Common myeloid progenitor, CD34-positive (primary cell): Measurements from ENCODE around the gene PRKCB.
A peak's percentile ranks its signal among the peaks of the same experiment; 100 is the strongest.

Experiments
- CTCF ChIA-PET: fragments of 350-600 bp; sonication (Branson Sonifier 250); formaldehyde crosslinking; loops from one replicate; lab custom pipeline; 2021; ENCODE audit warnings: antibody characterized with exemption; lab: Charles Lee
- POLR2A ChIA-PET: fragments of 350-600 bp; sonication (Branson Sonifier 250); formaldehyde crosslinking; loops from one replicate; lab custom pipeline; 2021; ENCODE audit warnings: antibody characterized with exemption; lab: Charles Lee
- DNase-seq, 3 donors: peaks; one replicate each; pipeline versions ENCODE4 v3.0.0 to v3.0.0-alpha.2; 2013
- H3K27ac ChIP-seq, 2 experiments: 1 replicate in 1 of 2; 2 replicates in 1 of 2; pipeline ENCODE4 v1.7.0; 2013; ENCODE audit warnings: inconsistent platforms in 2 of 2, low read length in 2 of 2, mild to moderate bottlenecking in 2 of 2, low read depth in 1 of 2, moderate library complexity in 1 of 2; ENCODE audit not compliant: severe bottlenecking in 2 of 2, insufficient read depth in 1 of 2, poor library complexity in 1 of 2
- H3K27me3 ChIP-seq, 5 experiments: replicated peaks in 2 of 5; 1 replicate in 3 of 5; 2 replicates in 2 of 5; pipeline versions ENCODE4 v1.6.1 to v1.7.0; 2013; ENCODE audit warnings: low read length in 4 of 5, mild to moderate bottlenecking in 2 of 5, moderate library complexity in 2 of 5, inconsistent platforms in 1 of 5; ENCODE audit not compliant: insufficient read depth in 5 of 5, control insufficient read depth in 4 of 5
- H3K36me3 ChIP-seq, 4 experiments: 1 replicate in 2 of 4; 2 replicates in 2 of 4; pipeline versions ENCODE4 v1.6.1 to v1.7.0; 2013; ENCODE audit warnings: low read length in 3 of 4, control low read depth in 1 of 4, mild to moderate bottlenecking in 1 of 4; ENCODE audit not compliant: control insufficient read depth in 4 of 4, insufficient read depth in 4 of 4
- H3K4me1 ChIP-seq, 4 experiments: 1 replicate in 3 of 4; 2 replicates in 1 of 4; pipeline versions ENCODE4 v1.6.1 to v1.7.1; 2013; ENCODE audit warnings: low read length in 3 of 4, mild to moderate bottlenecking in 3 of 4, control low read depth in 1 of 4, inconsistent platforms in 1 of 4, moderate library complexity in 1 of 4; ENCODE audit not compliant: control insufficient read depth in 4 of 4, insufficient read depth in 4 of 4; ENCODE audit errors: control extremely low read depth in 1 of 4
- H3K4me3 ChIP-seq, 7 experiments: 1 replicate in 4 of 7; 2 replicates in 3 of 7; pipeline versions ENCODE4 v1.5.1 to v1.7.0; 2013; ENCODE audit warnings: mild to moderate bottlenecking in 7 of 7, low read length in 6 of 7, moderate library complexity in 6 of 7, inconsistent platforms in 2 of 7, low read depth in 2 of 7, control low read depth in 1 of 7; ENCODE audit not compliant: insufficient read depth in 4 of 7, control insufficient read depth in 1 of 7; ENCODE audit errors: extremely low read depth in 1 of 7
- H3K9me3 ChIP-seq, 5 experiments: 1 replicate in 4 of 5; 2 replicates in 1 of 5; pipeline versions ENCODE4 v1.6.1 to v1.7.1; 2013; ENCODE audit warnings: low read length in 4 of 5, mild to moderate bottlenecking in 2 of 5, inconsistent platforms in 1 of 5, low read depth in 1 of 5, moderate library complexity in 1 of 5; ENCODE audit not compliant: control insufficient read depth in 4 of 5, insufficient read depth in 2 of 5; ENCODE audit errors: control extremely low read depth in 1 of 5
- WGBS: methylation state at CpG from one replicate; pipeline ENCODE4 v1.1.5; 2013; ENCODE audit not compliant: insufficient coverage; 5-methylcytosine and 5-hydroxymethylcytosine counted together

Gene PRKCB

DNA sequence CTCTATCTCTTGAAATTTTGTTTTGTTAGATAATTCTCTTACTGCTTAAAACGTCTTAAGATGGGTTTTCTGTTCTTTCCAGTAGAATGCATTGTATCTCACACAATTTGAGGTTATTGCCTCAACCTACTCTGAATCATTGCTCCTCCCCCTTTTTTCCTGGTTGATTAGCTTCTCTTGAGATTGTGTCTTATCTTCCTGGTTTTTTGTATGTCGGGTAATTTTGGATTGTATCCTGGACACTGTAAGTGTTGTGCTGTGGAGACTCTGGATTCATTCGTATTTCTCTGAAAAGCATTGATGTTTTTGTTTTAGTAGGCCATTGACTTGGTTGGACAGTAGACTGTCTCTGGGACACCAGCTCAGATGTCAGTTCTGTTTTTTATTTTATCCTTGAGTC, 26.1 kb downstream of the PRKCB start:
- no peak for DNase-seq
- Histone ChIP-seq H3K27ac (no peak overlapping the region), H3K36me3 (no peaks in the 10 kb centered on the region), H3K4me1 (peaks cover 54 to 80% (median 73%) of the 10 kb centered on the region in 4 experiments), H3K4me3 (no peak overlapping the region), H3K27me3 (no peaks in the 10 kb centered on the region), H3K9me3 (no peaks in the 10 kb centered on the region)
- ChIA-PET POLR2A (no interaction called here), CTCF (interaction anchor here (0.8 to 2.1 kb wide), 6 partner anchors 9 to 148 kb away, joined by 3 to 7 read pairs (median 4); no protein-coding TSS in a partner anchor)
- 100% methylated on average over 1 of the region's 3 CpGs for WGBS

DNA sequence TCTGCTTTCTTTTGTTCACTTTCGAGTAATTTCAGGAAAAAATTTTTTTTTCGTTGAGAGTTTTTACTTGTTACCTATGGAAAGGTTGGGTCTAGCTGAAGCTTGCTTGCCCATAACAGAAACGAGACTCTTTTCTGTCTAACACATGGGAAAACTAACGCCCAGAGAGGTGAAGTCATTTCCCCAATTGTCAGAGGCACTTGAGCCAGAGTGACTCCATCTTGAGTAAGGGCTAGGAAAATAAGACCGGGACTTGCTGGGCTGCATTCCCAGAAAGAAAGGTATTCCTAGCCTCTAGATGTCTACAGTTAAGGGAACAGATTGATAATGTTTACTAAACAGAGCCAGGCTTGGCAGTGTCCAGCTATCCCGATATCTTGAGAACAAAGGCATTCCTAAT, 26.8 kb downstream of the PRKCB start:
- DNase-seq, result no peak
- Histone ChIP-seq H3K36me3 (no peaks in the 10 kb centered on the region), H3K4me1 (peaks cover 49 to 78% (median 72%) of the 10 kb centered on the region in 4 experiments), H3K9me3 (no peaks in the 10 kb centered on the region), H3K4me3 (peak overlapping the region in 1 of 7 experiments; percentile 7), H3K27ac (no peak overlapping the region), H3K27me3 (no peaks in the 10 kb centered on the region)
- POLR2A ChIA-PET, result no interaction called here
- CTCF ChIA-PET, result interaction anchor here (1.4 to 2.1 kb wide), 2 partner anchors 9 to 10 kb away, joined by 5 to 7 read pairs; no protein-coding TSS in a partner anchor
- WGBS, result 100% methylated on average over 3 of the region's 6 CpGs

- peak; percentile 72 to 94 (median 87) for DNase-seq
- ChIA-PET CTCF (interaction anchor here (0.8 to 1.9 kb wide), 8 partner anchors 9 to 172 kb away, joined by 3 to 8 read pairs (median 4); no protein-coding TSS in a partner anchor), POLR2A (no interaction called here)
- Histone ChIP-seq H3K4me1 (peaks cover 45 to 80% (median 71%) of the 10 kb centered on the region in 4 experiments), H3K36me3 (no peaks in the 10 kb centered on the region), H3K9me3 (no peaks in the 10 kb centered on the region), H3K4me3 (peak overlapping the region; percentile 0 to 77 (median 67)), H3K27me3 (no peaks in the 10 kb centered on the region), H3K27ac (peak overlapping the region in 1 of 2 experiments; percentile 71)
- 60% methylated on average over 6 of the region's 12 CpGs for WGBS
Observed at GRCh38 chr16:23863511-23864422, 28.0 kb downstream of the PRKCB start.

- WGBS, result 100% methylated on average over 1 of the region's 2 CpGs
- CTCF ChIA-PET, result no interaction called here
Observed at GRCh38 chr16:23865853-23866252, 30.1 kb downstream of the PRKCB start.

DNA sequence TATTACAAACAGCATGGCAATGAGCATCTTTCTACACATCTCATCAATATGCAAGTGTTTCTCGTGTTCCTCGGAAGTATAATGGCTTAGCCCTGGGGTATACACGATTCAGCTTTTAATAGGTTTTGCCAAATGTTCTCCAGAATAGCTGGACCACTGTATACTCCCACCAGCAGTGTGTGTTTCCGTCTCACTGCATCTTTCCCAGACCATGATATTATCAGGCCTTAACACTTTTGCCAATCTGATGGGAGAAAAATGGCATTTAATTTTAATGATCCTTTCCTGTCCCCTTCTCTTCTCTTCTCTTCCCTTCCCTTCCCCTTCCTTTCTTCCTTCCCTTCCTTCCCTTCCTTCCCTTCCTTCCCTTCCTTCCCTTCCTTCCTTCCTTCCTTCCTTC, 30.8 kb downstream of the PRKCB start:
- 88% methylated on average over 4 of the region's 4 CpGs for WGBS
- peaks cover 34 to 69% (median 56%) of the 10 kb centered on the region in 4 experiments for H3K4me1 ChIP-seq

More at GRCh38 chr16:23865853-23866252, 30.1 kb downstream of the PRKCB start:
- no peaks in the 10 kb centered on the region for H3K27me3 ChIP-seq
- no peaks in the 10 kb centered on the region for H3K9me3 ChIP-seq
- peaks cover 34 to 72% (median 60%) of the 10 kb centered on the region in 4 experiments for H3K4me1 ChIP-seq
- no peaks in the 10 kb centered on the region for H3K36me3 ChIP-seq
- no peak for DNase-seq
- POLR2A ChIA-PET, result no interaction called here
- H3K4me3 ChIP-seq, result no peak overlapping the region
- H3K27ac ChIP-seq, result no peak overlapping the region

DNA sequence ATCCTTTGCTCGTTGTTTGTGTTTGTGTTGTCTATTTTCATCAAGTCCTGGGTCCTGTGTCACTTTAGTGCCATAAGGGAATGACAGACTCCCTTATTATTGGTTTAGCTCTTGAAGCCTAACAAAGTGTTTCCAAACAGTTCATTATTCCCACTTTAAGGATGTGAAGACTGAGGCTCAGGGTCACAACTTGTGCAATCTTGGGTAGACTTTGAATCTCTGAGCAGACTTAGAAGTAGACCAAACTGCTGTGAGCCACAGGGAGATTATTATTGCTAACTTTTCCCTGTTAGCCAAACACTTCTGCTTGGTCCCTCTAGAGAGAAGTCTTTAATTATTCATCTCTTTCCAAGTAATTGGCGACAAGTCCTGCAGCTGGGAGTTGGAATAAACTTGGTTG, 31.8 kb downstream of the PRKCB start:
- POLR2A ChIA-PET, result no interaction called here

More for the DNA sequence above, 30.8 kb downstream of the PRKCB start:
- Histone ChIP-seq H3K36me3 (peaks cover 0 to 4% (median 0%) of the 10 kb centered on the region in 4 experiments), H3K4me3 (no peak overlapping the region), H3K27ac (no peak overlapping the region), H3K9me3 (no peaks in the 10 kb centered on the region), H3K27me3 (no peaks in the 10 kb centered on the region)
- no peak for DNase-seq
- POLR2A ChIA-PET, result no interaction called here
- CTCF ChIA-PET, result interaction anchor here (0.7 kb wide), 1 partner anchor 11 kb away, joined by 3 read pairs; no protein-coding TSS in a partner anchor

More for the DNA sequence above, 31.8 kb downstream of the PRKCB start:
- DNase-seq, result no peak
- Histone ChIP-seq H3K9me3 (no peaks in the 10 kb centered on the region), H3K4me3 (no peak overlapping the region), H3K4me1 (peaks cover 36 to 68% (median 50%) of the 10 kb centered on the region in 4 experiments), H3K27ac (no peak overlapping the region), H3K27me3 (no peaks in the 10 kb centered on the region), H3K36me3 (peaks cover 0 to 4% (median 0%) of the 10 kb centered on the region in 4 experiments)
- WGBS, result no CpG with 5 or more reads among the region's 2 CpGs
- CTCF ChIA-PET, result interaction anchor here (0.7 kb wide), 1 partner anchor 12 kb away, joined by 3 read pairs; no protein-coding TSS in a partner anchor
